Fibroblast of lung (primary cell): ENCODE measurements around the gene TMEM72.

Source experiments
- EZH2 ChIP-seq: IDR thresholded peaks from 2 replicates; pipeline ENCODE4 v1.5.1; 2012; ENCODE audit warnings: low read length, control low read depth, mild to moderate bottlenecking; ENCODE audit errors: missing control alignments
- TF ChIP-seq, protein P1 (sequence below), 2 donors: IDR thresholded peaks in 1 of 2; conservative IDR thresholded peaks in 1 of 2; 1 replicate in 1 of 2; 2 replicates in 1 of 2; pipeline ENCODE4 v1.5.1; 2011 to 2012; ENCODE audit warnings: low read length in 2 of 2, control low read depth in 1 of 2, inconsistent platforms in 1 of 2, low read depth in 1 of 2, mild to moderate bottlenecking in 1 of 2

GRCh38 chr10:44935966-44936295 is 24.8 kb downstream of the TMEM72 start:
- TF ChIP-seq, protein P1, sequence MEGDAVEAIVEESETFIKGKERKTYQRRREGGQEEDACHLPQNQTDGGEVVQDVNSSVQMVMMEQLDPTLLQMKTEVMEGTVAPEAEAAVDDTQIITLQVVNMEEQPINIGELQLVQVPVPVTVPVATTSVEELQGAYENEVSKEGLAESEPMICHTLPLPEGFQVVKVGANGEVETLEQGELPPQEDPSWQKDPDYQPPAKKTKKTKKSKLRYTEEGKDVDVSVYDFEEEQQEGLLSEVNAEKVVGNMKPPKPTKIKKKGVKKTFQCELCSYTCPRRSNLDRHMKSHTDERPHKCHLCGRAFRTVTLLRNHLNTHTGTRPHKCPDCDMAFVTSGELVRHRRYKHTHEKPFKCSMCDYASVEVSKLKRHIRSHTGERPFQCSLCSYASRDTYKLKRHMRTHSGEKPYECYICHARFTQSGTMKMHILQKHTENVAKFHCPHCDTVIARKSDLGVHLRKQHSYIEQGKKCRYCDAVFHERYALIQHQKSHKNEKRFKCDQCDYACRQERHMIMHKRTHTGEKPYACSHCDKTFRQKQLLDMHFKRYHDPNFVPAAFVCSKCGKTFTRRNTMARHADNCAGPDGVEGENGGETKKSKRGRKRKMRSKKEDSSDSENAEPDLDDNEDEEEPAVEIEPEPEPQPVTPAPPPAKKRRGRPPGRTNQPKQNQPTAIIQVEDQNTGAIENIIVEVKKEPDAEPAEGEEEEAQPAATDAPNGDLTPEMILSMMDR (conservative IDR thresholded peaks at IDR 0.05 in 1 of 2, IDR thresholded peaks at IDR 0.05 in 1 of 2; ENCODE audit: low read depth in 1 of 2, low read length in 2 of 2) = no peak
- no peak for TF ChIP-seq EZH2
